Breast epithelium (tissue), 4 donors: ENCODE results near the gene HLA-DQA1. TPM values are rescaled to one million over a fixed set of nuclear protein-coding genes. Genes with fewer than 3 reads are reported as not detected.

ENCODE experiments used
- DNase-seq, 2 donors: peaks; one replicate each; pipeline ENCODE4 v3.0.0-alpha.2; 2019; ENCODE audit warnings: low spot score in 2 of 2
- H3K27ac ChIP-seq, 2 donors: fragments of 200-600 bp; sonication (generic) in 1 of 2; one replicate each; pipeline ENCODE4 v1.5.1; 2016 to 2019; ENCODE audit warnings: mild to moderate bottlenecking in 1 of 2
- H3K27me3 ChIP-seq, 2 donors: fragments of 200-600 bp; sonication (generic) in 1 of 2; one replicate each; pipeline versions ENCODE4 v1.5.1 to v1.6.0; 2017 to 2019; ENCODE audit warnings: control low read depth in 1 of 2, mild to moderate bottlenecking in 1 of 2
- H3K36me3 ChIP-seq: fragments of 200-600 bp; one replicate; pipeline ENCODE4 v1.5.1; 2019
- H3K4me1 ChIP-seq, 2 donors: fragments of 200-600 bp; sonication (generic); one replicate each; pipeline ENCODE4 v1.5.1; 2016 to 2019; ENCODE audit warnings: control low read depth in 1 of 2
- H3K4me3 ChIP-seq, 3 donors: fragments of 200-600 bp; sonication (generic); 1 replicate in 2 of 3; 2 replicates in 1 of 3; pipeline ENCODE4 v1.5.1; 2016 to 2019; ENCODE audit warnings: mild to moderate bottlenecking in 3 of 3, moderate library complexity in 2 of 3
- H3K9me3 ChIP-seq, 2 donors: fragments of 200-600 bp; sonication (generic) in 1 of 2; one replicate each; pipeline ENCODE4 v1.5.1; 2016 to 2019; ENCODE audit warnings: control low read depth in 1 of 2
- POLR2A ChIP-seq: fragments of 450-650 bp; IDR thresholded peaks from one replicate; pipeline ENCODE4 v1.6.1; 2016; ENCODE audit warnings: antibody characterized with exemption, mild to moderate bottlenecking, moderate library complexity
- POLR2AphosphoS5 ChIP-seq, 3 donors: sonication (generic); formaldehyde crosslinking; IDR thresholded peaks; one replicate each; pipeline ENCODE4 v1.6.1; 2017; ENCODE audit warnings: antibody characterized with exemption in 3 of 3
- intact Hi-C: fragments of 100-400 bp; cut with DNase I; formaldehyde crosslinking; loops from one replicate; pipeline ENCODE4 v1.15.1; 2023; ENCODE audit warnings: low total_unique reads
- total RNA-seq, 3 donors: library from RNA; depleted of rRNA; stranded (reverse); fragments of >200 nt; gene quantifications; one replicate each; pipeline ENCODE4 v1.1.0, GENCODE V29; 2016
- TF ChIP-seq, protein P1 (sequence below), 3 donors: fragments of 450-650 bp; IDR thresholded peaks; one replicate each; pipeline ENCODE4 v1.5.1; 2016 to 2017; ENCODE audit warnings: antibody characterized with exemption in 3 of 3, mild to moderate bottlenecking in 3 of 3, moderate library complexity in 3 of 3

The HLA-DQA1 gene
- total RNA-seq, 3 donors from 2014 or later: 1.6 to 19.2 (median 15.0) TPM

GRCh38 chr6:32614366-32615081 is 22.7 kb upstream of the HLA-DQA1 start:
- DNase-seq: no peak
- no peaks in the 10 kb centered on the region for H3K27me3 ChIP-seq
- no peaks in the 10 kb centered on the region for H3K9me3 ChIP-seq
- H3K4me3 ChIP-seq: no peak overlapping the region
- no peak overlapping the region for H3K27ac ChIP-seq
- TF ChIP-seq POLR2A (no peak), POLR2AphosphoS5 (IDR thresholded peaks at IDR 0.05) (no peak)
- TF ChIP-seq, protein P1, sequence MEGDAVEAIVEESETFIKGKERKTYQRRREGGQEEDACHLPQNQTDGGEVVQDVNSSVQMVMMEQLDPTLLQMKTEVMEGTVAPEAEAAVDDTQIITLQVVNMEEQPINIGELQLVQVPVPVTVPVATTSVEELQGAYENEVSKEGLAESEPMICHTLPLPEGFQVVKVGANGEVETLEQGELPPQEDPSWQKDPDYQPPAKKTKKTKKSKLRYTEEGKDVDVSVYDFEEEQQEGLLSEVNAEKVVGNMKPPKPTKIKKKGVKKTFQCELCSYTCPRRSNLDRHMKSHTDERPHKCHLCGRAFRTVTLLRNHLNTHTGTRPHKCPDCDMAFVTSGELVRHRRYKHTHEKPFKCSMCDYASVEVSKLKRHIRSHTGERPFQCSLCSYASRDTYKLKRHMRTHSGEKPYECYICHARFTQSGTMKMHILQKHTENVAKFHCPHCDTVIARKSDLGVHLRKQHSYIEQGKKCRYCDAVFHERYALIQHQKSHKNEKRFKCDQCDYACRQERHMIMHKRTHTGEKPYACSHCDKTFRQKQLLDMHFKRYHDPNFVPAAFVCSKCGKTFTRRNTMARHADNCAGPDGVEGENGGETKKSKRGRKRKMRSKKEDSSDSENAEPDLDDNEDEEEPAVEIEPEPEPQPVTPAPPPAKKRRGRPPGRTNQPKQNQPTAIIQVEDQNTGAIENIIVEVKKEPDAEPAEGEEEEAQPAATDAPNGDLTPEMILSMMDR (IDR thresholded peaks at IDR 0.05): no peak
- H3K36me3 ChIP-seq: no peaks in the 10 kb centered on the region
- no peaks in the 10 kb centered on the region for H3K4me1 ChIP-seq
- intact Hi-C loops: no loop called here

- TF ChIP-seq, protein P1 (IDR thresholded peaks at IDR 0.05): no peak
- TF ChIP-seq POLR2A (no peak), POLR2AphosphoS5 (IDR thresholded peaks at IDR 0.05) (no peak)
- Histone ChIP-seq H3K27ac (no peak overlapping the region), H3K36me3 (no peaks in the 10 kb centered on the region), H3K27me3 (no peaks in the 10 kb centered on the region), H3K9me3 (no peaks in the 10 kb centered on the region), H3K4me3 (no peak overlapping the region), H3K4me1 (no peaks in the 10 kb centered on the region)
- intact Hi-C loops: no loop called here
- no peak for DNase-seq
Observed at GRCh38 chr6:32615885-32616532, 21.2 kb upstream of the HLA-DQA1 start.

- no peak overlapping the region for H3K4me3 ChIP-seq
- intact Hi-C loops: no loop called here
- H3K27ac ChIP-seq: no peak overlapping the region
- no peaks in the 10 kb centered on the region for H3K4me1 ChIP-seq
- H3K36me3 ChIP-seq: no peaks in the 10 kb centered on the region
- no peak for DNase-seq
- TF ChIP-seq, protein P1 (IDR thresholded peaks at IDR 0.05): no peak
- H3K9me3 ChIP-seq: no peaks in the 10 kb centered on the region
- no peaks in the 10 kb centered on the region for H3K27me3 ChIP-seq
Observed at GRCh38 chr6:32617751-32618150, 19.5 kb upstream of the HLA-DQA1 start.

- no peak for TF ChIP-seq POLR2A
- TF ChIP-seq, protein P1 (IDR thresholded peaks at IDR 0.05): no peak
- Histone ChIP-seq H3K4me3 (no peak overlapping the region), H3K9me3 (no peaks in the 10 kb centered on the region), H3K36me3 (no peaks in the 10 kb centered on the region), H3K4me1 (no peaks in the 10 kb centered on the region), H3K27ac (no peak overlapping the region), H3K27me3 (no peaks in the 10 kb centered on the region)
- DNase-seq: no peak
- intact Hi-C loops: no loop called here
Observed at GRCh38 chr6:32621372-32621771, 15.8 kb upstream of the HLA-DQA1 start.

- Histone ChIP-seq H3K27ac (no peak overlapping the region), H3K27me3 (no peaks in the 10 kb centered on the region), H3K9me3 (no peaks in the 10 kb centered on the region), H3K4me3 (no peak overlapping the region), H3K4me1 (no peaks in the 10 kb centered on the region), H3K36me3 (no peaks in the 10 kb centered on the region)
- intact Hi-C loops: no loop called here
- DNase-seq: no peak
- TF ChIP-seq POLR2AphosphoS5 (IDR thresholded peaks at IDR 0.05) (no peak), POLR2A (no peak)
- TF ChIP-seq, protein P1 (IDR thresholded peaks at IDR 0.05): no peak
Observed at GRCh38 chr6:32622545-32623401, 14.4 kb upstream of the HLA-DQA1 start.
